ENCODE results near the gene SYT8.
"Not testable (repeated sequence)": the region's sequence is repeated elsewhere in the genome, so short reads cannot be mapped to it uniquely, and the experiment has no call there.

The SYT8 gene

DNA sequence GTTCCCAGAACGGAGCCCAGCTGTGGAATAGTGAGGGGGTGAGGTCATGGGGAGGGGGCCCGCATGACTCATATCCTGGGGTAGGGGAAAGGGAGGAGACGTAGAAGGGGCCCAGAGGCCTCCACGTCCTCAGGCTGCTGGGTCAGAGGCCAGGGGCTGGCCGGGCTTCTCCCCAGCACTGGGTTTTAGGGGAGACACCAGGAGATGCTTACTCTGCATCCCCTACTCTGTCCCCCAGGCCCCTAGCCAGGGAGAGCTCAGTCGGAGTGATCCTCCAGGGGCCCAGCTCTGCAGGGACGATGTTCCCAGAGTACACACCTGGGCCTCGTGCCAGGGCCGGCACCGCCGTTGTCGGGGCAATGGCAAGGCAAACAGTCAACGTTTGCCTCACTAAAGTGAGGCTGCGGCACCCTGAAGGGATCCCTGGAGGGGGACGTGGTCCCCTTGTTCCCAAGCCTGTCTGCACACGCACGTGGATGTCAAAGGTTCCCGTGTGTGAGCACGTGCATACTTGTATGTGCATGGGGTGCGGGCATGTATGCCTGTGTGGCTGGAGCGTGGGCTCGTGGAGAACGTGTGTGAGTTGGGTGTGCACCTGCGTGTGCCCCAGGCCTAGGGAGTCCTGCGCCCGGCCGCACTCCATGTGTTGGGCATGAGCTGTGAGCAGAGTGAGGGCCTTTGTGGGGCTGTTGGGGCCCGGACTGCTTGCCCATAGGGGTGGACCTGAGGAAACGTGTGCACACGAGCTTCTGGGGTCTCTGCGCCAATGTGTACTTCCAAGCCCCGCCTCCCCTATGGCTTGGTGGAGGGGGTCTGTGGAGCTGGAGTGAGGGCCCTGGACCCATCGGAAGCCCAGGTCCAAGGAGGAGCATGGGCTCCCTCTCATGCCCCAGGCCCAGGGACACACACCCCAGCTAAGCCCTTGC is 42.7 kb downstream of the SYT8 start:
- DNase-seq, result no peak
- in situ Hi-C loops (cut with MboI; ENCODE audit: low pct_unique_long_range_greater_than_20kb, low sequenced_read_pairs), result no loop called here

- no peak for DNase-seq
- in situ Hi-C loops (cut with MboI; ENCODE audit: low pct_unique_long_range_greater_than_20kb, low sequenced_read_pairs), result no loop called here
Measured at GRCh38 chr11:1878137-1879031, 43.6 kb downstream of the SYT8 start.

DNA sequence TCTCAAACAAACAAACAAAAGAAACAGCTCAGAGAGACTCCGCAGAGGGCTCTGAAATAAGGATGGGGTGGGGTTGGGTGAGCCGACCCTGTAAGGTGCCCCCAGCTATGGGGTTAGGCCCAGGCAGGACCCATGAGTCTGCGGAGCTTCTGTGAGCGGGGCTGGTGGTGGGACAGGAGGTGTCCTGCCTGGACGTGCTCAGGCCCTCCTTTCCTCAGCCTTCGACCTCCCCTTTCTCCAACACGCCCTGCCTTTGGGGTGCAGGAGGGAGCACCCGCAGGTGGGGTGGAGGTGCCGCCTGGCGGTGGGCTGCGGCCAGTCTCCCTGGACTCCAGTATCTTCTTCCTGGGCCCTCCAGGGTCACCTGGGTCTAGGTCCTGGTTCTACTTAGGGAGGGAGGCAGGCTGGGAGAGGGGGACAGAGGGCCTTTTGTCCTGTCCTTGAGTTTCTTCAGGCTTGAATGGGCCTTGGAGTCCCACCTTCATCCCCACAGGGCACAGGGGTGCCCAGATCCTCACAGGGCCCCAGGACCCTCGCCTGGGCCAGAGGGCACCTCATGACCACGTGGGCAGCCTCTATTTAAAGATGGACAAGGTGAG is 44.7 kb downstream of the SYT8 start:
- in situ Hi-C loops (cut with MboI; ENCODE audit: low pct_unique_long_range_greater_than_20kb, low sequenced_read_pairs), result no loop called here
- DNase-seq, result no peak

- no peak for DNase-seq
- in situ Hi-C loops (cut with MboI; ENCODE audit: low pct_unique_long_range_greater_than_20kb, low sequenced_read_pairs), result no loop called here
Measured at GRCh38 chr11:1879941-1880720, 45.3 kb downstream of the SYT8 start.

DNA sequence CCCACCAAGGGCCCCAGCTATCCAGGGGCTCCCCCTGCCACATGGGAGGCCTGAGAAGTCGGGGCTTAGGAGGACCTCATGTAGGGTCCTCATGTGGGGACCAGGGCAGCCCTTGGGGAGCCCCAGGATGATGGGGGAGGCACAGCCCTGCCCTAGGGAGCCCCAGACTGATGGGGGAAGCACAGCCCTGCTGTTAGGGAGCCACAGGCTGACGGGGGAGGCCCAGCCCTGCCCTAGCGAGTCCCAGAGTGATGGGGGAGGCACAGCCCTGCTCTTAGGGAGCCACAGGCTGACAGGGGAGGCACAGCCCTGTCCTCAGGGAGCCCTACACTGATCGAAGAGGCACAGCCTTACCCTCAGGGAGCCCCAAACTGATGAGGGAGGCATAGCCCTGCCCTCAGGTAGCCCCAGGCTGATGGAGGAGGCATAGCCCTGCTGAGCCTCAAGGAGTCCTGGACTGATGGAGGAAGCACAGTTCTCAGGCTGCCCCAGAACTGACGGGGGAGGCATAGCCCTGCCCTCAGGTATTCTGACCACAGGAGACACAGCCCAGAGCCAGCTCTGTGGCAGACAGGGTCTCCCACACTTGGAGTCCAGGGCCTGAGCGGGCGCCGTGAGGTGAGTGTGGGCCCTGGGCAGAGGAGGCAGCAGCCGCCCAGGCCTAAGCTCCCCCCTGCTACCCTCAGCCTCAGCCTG is 46.1 kb downstream of the SYT8 start:
- DNase-seq, result no peak
- in situ Hi-C loops (cut with MboI; ENCODE audit: low pct_unique_long_range_greater_than_20kb, low sequenced_read_pairs), result no loop called here

DNA sequence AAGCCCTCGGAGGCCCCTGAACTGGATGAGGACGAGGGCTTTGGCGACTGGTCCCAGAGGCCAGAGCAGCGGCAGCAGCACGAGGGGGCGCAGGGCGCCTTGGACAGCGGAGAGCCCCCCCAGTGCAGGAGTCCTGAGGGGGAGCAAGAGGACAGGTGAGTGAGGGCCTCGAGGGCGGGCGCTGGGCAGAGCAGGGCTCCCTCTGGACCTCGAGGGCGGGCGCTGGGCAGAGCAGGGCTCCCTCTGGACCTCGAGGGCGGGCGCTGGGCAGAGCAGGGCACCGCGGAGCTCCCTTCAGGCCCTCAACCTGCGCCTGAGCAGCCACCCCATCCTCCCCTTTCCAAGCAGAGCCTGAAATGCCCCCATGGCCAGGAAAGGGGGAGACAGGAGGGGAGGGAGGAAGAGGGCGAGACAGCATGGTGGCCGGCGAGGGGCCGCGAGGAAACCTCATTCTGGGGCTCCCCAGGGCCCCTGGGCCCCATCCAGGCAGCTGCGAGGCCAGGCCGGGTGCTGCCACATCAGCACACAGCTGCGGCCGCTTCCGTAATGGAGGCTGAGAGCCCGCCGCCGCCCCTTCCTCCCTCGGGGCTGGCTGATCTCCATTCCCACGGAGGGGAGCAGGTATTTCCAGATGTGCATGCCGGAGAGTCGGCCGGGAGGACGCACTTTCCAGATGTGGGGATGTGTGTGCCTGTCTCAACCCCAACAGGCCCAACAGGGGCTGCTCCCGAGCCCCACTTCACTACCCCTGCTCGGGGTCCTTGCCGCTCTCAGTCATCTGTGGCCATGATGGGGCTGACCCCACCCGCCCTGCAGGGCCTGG is 46.9 kb downstream of the SYT8 start:
- DNase-seq, result no peak
- in situ Hi-C loops (cut with MboI; ENCODE audit: low pct_unique_long_range_greater_than_20kb, low sequenced_read_pairs), result no loop called here

DNA sequence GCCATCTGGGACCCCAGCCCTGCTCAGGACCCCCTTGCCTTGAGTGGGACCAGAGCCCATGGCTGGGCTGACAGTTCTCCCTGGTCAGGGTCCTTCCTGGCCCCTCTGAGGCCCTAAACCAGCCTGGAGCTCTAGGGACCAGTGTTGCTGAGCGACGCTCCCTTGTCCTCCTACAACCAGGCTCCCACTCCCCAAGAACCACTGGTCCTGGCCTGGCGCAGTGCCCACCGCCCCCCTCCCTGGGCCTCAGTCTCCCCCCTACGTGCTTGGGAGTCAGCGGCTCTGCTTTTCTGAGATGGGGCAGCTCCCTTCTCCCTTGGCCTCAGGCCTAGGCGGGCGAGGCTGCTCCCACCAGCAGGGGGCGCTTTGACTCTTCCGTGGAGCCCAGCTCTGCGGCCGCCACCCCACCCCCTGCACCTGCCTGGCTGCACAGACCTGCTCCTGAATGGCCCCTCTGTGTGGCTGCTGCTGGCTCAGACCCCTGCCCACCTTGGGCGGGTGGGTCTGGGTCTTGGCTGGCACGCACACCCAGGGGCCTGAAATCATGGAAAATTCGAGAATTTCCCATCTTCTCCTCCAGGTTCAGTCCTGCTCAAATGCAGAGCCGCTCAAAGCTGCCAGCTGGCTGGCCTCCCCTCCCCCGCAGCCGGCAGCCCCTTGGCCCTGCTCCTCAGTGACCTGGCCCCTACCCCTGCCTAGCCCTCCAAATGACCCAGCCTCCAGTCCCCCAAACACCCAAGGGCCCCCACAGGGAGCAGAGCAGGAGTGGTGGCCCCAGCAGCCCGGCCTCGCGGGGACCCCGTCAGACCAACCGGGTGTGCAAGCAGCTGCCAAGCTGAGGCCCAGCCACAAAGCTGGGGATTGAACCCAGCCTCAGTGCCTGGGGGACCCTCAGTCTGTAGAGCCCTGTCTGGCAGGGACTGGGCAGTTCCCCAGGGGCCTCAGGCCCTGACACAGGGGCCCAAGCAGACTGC is 47.8 kb downstream of the SYT8 start:
- in situ Hi-C loops (cut with MboI; ENCODE audit: low pct_unique_long_range_greater_than_20kb, low sequenced_read_pairs), result no loop called here

GRCh38 chr11:1883346-1884302 is 48.8 kb downstream of the SYT8 start:
- in situ Hi-C loops (cut with MboI; ENCODE audit: low pct_unique_long_range_greater_than_20kb, low sequenced_read_pairs), result no loop called here
- DNase-seq, result no peak

More for the DNA sequence above, 47.8 kb downstream of the SYT8 start:
- peak; percentile 83 for DNase-seq

DNA sequence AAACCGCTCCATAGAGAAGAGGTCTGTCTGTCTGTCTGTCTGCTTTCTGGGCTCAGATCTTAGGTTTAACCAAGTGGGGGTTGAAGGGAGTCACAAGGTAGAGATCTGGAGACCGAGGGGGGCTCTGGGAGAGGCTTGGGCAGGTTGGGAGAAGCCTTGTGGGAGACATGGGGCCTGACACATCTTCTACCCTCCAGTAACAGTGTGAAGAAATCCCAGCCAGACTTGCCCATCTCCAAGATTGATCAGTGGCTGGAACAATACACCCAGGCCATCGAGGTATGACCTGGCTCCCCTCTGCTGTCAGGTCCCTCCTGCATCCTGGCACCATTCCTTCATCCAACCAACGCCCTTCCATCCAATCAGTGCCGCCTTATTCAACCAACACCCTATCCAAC is 49.5 kb downstream of the SYT8 start:
- in situ Hi-C loops (cut with MboI; ENCODE audit: low pct_unique_long_range_greater_than_20kb, low sequenced_read_pairs), result no loop called here
- no peak for DNase-seq

- DNase-seq; in situ Hi-C loops (cut with MboI; ENCODE audit: low pct_unique_long_range_greater_than_20kb, low sequenced_read_pairs): not testable (repeated sequence)
Measured at GRCh38 chr11:1886551-1886950, 51.8 kb downstream of the SYT8 start.

All from KBM-7 (cell line).